ENCODE data around the gene BLTP3A. TPM values are rescaled to one million over a fixed set of nuclear protein-coding genes. Genes with fewer than 3 reads are reported as not detected.

BLTP3A gene
- total and polyA plus RNA-seq, 4 donors: 3.1 to 14.7 (median 9.6) TPM

GRCh38 chr6:34791164-34791700, 651 bp upstream of the BLTP3A start:
- 8% methylated on average over 19 of the region's 19 CpGs for WGBS, 2 donors
- Histone ChIP-seq H3K9me3 (ENCODE audit: control insufficient read depth in 4 of 4, insufficient read depth in 3 of 4, low read length in 3 of 4) (no peaks in the 10 kb centered on the region), H3K4me3 (peak overlapping the region; percentile 70), H3K9ac (ENCODE audit: insufficient read depth in 1 of 2, low read length in 2 of 2) (peak overlapping the region; percentile 92 to 93), H3K27ac (ENCODE audit: low read depth in 1 of 2, low read length in 1 of 2) (peak overlapping the region; percentile 89 to 95), H3K4me1 (ENCODE audit: control insufficient read depth in 5 of 5, insufficient read depth in 5 of 5, low read length in 5 of 5) (peaks cover 0 to 17% (median 4%) of the 10 kb centered on the region in 5 donors), H3K36me3 (ENCODE audit: control insufficient read depth in 4 of 4, insufficient read depth in 4 of 4, low read length in 4 of 4) (no peaks in the 10 kb centered on the region), H3K27me3 (ENCODE audit: control insufficient read depth in 3 of 3, insufficient read depth in 3 of 3, low read length in 2 of 3) (no peaks in the 10 kb centered on the region)
- no peak for TF ChIP-seq CTCF (IDR thresholded peaks at IDR 0.05; ENCODE audit: control extremely low read depth, extremely low read depth)
- DNase-seq (peak in 1 of 3 donors; percentile 38), ATAC-seq (ENCODE audit: insufficient read depth, low FRiP score) (no peak)

DNA sequence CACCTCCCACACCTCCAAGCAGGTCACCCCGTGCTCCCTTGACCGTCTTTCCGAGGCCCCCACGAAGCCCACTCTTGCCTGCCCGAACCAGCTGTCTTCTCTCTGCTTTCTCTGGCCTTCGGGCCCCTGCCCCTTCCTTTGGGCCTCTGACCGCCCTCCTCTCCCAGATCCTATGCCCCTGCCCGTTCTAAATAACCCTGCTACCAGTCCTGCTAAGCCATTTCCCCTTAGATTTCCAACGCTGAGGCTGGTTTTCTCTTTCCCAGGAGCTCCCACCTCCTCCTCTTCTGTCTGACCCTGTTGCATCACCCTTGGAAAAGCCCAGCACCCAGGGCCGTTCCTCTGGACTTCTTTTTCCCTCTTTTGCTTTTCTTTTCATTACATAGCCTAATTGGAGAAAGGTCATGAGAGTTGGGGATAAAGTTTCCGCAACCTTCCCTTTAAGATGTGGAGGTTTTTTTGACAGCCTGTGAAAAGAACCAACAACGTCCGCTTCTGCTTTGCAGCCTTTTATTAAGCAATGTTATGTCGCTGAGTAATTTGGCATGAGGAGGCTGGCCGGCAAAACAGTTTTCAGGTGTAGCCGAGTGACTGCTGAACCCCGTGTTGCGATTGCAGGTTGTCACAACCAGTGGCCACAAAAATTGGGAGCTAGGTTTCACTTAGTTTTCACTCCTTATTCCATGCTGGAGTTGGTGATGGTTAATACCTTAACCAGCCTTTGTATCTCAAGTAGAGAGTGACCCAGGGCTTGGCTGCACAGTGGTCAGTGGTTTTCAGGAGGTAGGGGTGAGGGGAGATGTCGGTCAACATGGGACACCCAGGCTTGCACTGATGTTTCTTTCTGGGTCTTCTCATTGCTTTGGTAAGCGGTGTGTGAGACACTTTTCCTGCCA, 970 bp downstream of the BLTP3A start:
- ATAC-seq (ENCODE audit: insufficient read depth, low FRiP score): peak; percentile 10
- WGBS, 2 donors: 6 to 8% methylated on average over 20 of the region's 20 CpGs
- peak; percentile 35 to 64 (median 63) for DNase-seq

DNA sequence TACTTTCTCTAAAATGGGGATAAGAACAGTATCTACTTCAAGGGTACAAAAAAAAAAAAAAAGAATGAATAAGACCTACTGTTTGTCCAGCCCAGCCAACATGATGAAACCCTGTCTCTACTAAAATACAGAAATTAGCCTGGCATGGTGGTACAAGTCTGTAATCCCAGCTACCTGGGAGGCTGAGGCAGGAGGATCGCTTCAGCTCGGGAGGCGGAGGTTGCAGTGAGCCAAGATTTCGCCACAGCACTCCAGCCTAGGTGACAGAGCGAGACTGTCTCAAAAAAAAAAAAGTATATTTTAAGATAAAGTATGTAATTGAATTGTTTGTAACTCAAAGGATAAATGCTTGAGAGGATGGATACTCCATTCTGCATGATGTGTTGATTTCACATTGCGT, 2.0 kb downstream of the BLTP3A start:
- WGBS, 2 donors: 90 to 96% methylated on average over 6 of the region's 6 CpGs
- Histone ChIP-seq H3K27me3 (ENCODE audit: control insufficient read depth in 3 of 3, insufficient read depth in 3 of 3, low read length in 2 of 3) (no peaks in the 10 kb centered on the region), H3K4me3 (no peak overlapping the region), H3K27ac (ENCODE audit: low read depth in 1 of 2, low read length in 1 of 2) (no peak overlapping the region), H3K9ac (ENCODE audit: insufficient read depth in 1 of 2, low read length in 2 of 2) (no peak overlapping the region), H3K4me1 (ENCODE audit: control insufficient read depth in 5 of 5, insufficient read depth in 5 of 5, low read length in 5 of 5) (peaks cover 0 to 17% (median 4%) of the 10 kb centered on the region in 5 donors), H3K9me3 (ENCODE audit: control insufficient read depth in 4 of 4, insufficient read depth in 3 of 4, low read length in 3 of 4) (no peaks in the 10 kb centered on the region), H3K36me3 (ENCODE audit: control insufficient read depth in 4 of 4, insufficient read depth in 4 of 4, low read length in 4 of 4) (no peaks in the 10 kb centered on the region)
- TF ChIP-seq CTCF (IDR thresholded peaks at IDR 0.05; ENCODE audit: control extremely low read depth, extremely low read depth): no peak
- DNase-seq: no peak
- ATAC-seq (ENCODE audit: insufficient read depth, low FRiP score): no peak

More for the DNA sequence above, 970 bp downstream of the BLTP3A start:
- no peaks in the 10 kb centered on the region for H3K27me3 ChIP-seq (ENCODE audit: control insufficient read depth in 3 of 3, insufficient read depth in 3 of 3, low read length in 2 of 3)
- TF ChIP-seq CTCF (IDR thresholded peaks at IDR 0.05; ENCODE audit: control extremely low read depth, extremely low read depth): no peak
- H3K9ac ChIP-seq (ENCODE audit: insufficient read depth in 1 of 2, low read length in 2 of 2): peak overlapping the region; percentile 51 to 77
- H3K9me3 ChIP-seq (ENCODE audit: control insufficient read depth in 4 of 4, insufficient read depth in 3 of 4, low read length in 3 of 4): no peaks in the 10 kb centered on the region
- peak overlapping the region; percentile 70 for H3K4me3 ChIP-seq
- no peaks in the 10 kb centered on the region for H3K36me3 ChIP-seq (ENCODE audit: control insufficient read depth in 4 of 4, insufficient read depth in 4 of 4, low read length in 4 of 4)
- peaks cover 0 to 17% (median 4%) of the 10 kb centered on the region in 5 donors for H3K4me1 ChIP-seq (ENCODE audit: control insufficient read depth in 5 of 5, insufficient read depth in 5 of 5, low read length in 5 of 5)
- peak overlapping the region; percentile 89 to 95 for H3K27ac ChIP-seq (ENCODE audit: low read depth in 1 of 2, low read length in 1 of 2)
